ENCODE results near the gene METTL16. TPM values are rescaled to one million over a fixed set of nuclear protein-coding genes. Genes with fewer than 3 reads are reported as not detected.

The METTL16 gene
- total and polyA plus RNA-seq, 9 of the 15 experiments (the other 6 are each of a cell fraction or from before 2014, with no cell fraction given) = 12.1 to 30.5 (median 19.8) TPM

GRCh38 chr17:2435181-2435741 is 76.4 kb downstream of the METTL16 start (continued):
- TF ChIP-seq ZNF318 (IDR thresholded peaks at IDR 0.05; ENCODE audit: borderline replicate concordance in 1 of 2, low read depth in 1 of 2) (no peak), ARID3B (CRISPR knock-in tag; IDR thresholded peaks at IDR 0.05; ENCODE audit: borderline replicate concordance) (no peak), MCM2 (IDR thresholded peaks at IDR 0.05; ENCODE audit: low read depth) (no peak), E4F1 (CRISPR knock-in tag; IDR thresholded peaks at IDR 0.05; ENCODE audit: borderline replicate concordance) (no peak), STAT5A (IDR thresholded peaks at IDR 0.05; ENCODE audit: borderline replicate concordance, low read length) (no peak), NFATC3 (IDR thresholded peaks at IDR 0.05) (no peak), SMARCC2 (IDR thresholded peaks at IDR 0.05; ENCODE audit: low read depth) (no peak), SUPT5H (IDR thresholded peaks at IDR 0.05) (no peak), RFX1 (IDR thresholded peaks at IDR 0.05) (peak; percentile 75), SMARCB1 (IDR thresholded peaks at IDR 0.05; ENCODE audit: insufficient read length, low read depth) (no peak)

All from K562 (cell line).